HG02852 (cell line): ENCODE data around the gene EDARADD.
"Not testable (repeated sequence)": the region's sequence is repeated elsewhere in the genome, so short reads cannot be mapped to it uniquely, and the experiment has no call there.

Experiments
- ATAC-seq: cut with Tn5 transposase; IDR thresholded peaks from one replicate; pipeline ENCODE4 v1.9.1; 2021; ENCODE audit warnings: mild to moderate bottlenecking, moderate library complexity; ENCODE audit not compliant: unreplicated experiment

The EDARADD gene

DNA sequence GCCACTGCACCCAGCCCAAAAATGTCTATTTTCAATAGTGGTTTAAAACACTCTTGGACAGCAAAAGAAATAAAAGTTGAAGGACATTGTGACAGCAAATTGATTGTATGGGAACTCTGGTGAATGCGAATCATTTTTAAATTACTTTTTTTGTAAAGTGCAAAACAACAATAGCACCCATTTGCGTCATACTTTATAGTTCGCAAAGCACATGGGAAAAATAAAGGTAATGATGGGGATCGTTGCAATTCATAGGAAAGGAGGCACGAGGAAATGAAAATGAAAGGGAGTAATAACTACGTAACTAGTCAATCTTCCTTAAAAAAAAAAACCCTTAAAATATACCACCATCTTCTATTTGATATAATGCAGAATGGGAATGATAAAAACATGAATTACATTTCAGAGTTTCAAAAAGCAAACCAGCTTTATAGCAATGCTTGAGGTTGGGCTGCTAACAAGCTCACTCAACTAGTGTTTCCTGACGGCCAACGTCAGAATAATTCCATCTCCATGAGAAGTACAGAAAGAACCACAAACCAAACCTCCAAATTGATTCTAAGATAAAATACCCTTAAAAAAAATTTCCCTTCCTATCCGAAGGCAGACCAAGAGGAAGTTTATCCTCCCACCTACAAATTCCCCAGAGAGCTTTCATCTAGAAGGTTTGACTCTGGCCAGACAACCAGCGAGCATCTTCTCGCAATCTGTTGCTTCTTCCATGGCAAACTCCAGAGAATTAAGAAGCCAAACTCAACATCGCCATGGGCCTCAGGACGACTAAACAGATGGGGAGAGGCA is at the start of gene EDARADD:
EDARADD (plus strand) TSS at position 606 of the 801 bp plus-strand sequence; CDS start at position 765, 159 bp downstream.
- ATAC-seq = no peak

DNA sequence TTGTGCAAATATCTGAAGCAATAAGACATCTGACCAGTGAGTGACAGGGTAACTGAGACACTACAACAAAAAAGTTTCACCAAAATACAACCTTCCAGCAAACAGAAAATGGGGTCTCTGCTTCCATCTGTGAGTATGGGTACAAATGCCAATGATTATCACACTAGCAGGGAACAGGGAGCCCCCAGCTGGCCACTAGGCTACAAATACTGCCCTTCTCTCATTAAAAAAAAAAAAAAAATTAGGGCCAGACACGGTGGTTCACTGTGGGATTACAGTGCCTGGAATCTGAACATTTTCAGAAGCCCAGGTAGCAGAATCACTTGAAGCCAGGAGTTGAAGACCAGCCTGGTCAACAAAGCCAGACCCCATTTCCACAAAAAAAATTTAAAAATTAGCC is 48.4 kb upstream of the EDARADD start:
- no peak for ATAC-seq

DNA sequence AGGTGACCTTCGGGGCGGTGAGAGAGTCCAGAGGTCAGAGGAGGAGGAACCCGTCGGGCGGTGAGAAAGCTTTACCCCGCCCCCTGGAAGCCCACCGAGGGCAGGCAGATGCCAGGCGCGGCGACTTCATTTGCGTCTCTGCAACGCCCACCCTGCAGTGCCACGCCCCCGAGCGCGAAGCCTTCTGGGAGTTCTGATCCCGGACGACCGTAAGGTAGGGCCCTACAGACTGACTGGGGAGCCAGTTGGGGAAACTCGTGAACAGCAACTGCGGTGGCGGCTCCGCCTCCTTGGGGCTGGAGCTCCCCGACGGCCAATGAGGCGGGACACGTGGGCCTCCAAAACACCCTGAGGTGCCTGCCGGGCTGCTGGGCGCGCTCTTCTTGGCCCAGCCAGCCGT is 46.0 kb upstream of the EDARADD start:
- no peak for ATAC-seq

DNA sequence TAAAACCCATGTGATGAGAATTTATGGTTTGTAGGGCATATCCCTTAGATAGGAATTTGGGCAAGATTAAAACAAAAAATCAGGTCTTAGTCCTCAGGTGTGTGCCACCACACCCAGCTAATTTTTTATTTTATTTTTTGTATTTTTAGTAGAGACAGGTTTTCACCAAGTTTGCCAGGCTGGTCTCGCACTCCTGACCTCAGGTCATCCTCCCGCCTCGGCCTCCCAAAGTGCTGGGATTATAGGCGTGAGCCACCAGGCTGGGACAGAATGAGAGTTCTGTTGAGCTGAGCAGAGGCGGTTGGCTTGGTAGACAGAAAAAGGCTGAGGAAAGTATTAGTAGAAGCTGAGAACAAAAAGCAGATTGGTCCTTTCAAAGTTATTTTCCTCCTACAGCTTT is 43.8 kb upstream of the EDARADD start:
- no peak for ATAC-seq

DNA sequence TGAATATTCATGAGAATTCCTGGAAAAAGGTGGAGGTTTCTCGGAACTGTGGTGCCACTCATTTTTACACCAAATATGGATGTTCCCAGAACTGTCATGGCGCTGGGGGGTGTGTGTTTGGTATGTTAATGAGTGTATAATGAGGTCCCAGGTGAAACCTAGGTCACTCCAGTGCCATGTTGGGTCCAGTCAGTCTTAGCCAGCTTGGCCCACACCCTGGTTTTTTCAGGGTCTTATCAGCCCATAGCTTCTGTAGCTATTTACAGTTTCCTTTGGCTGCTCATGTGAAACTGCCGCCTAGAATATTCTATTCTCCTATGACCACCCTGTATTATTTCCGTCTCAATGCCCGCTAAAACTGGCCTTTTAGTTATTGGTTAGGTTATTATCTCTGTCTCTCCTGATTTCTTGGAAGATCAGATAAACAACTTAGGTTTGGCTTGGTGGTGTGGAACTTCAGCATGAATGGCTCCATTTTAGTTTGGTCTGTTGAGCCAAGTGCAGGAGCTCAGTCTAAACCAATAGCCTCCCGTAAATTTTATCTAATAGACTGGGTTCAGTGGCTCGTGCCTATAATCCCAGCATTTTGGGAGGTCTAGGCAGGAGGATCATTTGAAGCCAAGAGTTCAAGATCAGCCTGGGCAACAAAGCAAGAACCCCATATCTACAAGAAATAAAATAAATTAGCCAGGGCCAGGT is 42.1 kb upstream of the EDARADD start:
- no peak for ATAC-seq

DNA sequence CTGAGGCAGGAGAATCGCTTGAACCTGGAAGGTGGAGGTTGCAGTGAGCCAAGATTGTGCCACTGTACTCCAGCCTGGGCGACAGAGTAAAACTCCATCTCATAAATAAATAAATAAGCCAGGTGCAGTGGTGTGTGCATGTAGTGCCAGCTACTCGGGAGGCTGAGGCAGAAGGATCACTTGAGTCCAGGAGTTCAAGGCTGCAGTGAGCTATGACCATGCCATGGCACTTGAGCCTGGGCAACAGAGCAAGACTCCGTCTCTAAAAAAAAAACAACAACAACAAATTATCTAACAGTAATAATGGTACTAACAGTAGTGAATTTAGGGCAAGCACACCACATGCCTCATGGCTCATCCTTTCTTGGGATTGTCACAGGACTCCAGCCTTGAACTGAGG is 41.3 kb upstream of the EDARADD start:
- not testable (repeated sequence) for ATAC-seq

DNA sequence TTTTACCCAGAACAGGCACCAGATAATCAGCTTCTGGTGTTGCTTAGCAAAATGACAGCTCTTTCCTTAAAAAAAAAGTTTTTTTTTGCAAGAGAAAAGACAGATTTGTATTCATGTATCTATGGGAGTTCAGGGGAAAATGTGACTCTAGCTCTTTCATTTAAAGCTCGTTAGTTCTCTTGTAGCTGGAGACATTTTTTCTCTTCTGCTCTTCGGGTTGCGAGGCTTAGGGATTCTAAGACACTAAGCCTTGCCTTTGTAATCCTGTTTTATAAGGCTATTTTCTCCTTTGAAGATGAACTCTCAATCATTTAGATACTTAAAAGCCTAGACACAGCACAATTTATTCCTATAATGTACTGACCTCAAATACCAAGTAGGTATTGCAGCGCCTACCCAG is 40.3 kb upstream of the EDARADD start:
- no peak for ATAC-seq

DNA sequence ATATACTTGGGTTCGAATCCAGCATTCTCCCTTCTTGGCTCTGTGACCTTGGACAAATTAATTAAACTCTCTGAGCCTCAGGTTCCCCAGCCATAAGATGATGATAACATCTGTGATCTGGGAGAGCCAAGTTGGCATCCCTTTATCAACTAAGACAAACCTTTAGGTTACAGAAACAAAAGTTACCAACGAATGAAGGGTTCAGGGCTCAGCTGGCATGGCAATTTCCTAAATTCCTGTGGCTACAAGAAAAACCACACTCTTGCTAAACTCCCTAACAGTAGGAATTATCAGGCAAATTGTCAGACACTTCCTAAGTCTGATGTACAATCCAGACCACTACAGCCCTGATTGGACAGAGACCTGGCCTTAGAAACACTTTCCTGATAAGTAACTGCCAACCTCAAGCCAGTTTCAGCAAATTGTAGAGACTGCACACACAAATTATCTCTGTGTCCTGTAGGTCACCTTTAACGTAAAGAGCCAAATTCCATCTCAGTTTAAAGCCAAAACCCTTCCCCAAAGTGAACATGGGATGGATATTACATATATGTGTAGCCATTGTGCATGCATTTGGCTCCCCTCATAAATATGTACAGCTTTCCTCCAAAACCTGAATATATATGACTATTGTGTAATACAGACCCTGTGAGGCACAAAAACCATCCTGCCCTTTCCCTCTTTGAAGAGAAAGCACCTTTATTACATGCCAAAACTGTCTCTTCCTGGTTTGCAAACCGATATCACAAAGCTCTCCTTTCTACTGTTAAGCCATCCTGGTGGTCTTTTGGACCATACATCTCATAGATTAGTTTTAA is 39.5 kb upstream of the EDARADD start:
- no peak for ATAC-seq

DNA sequence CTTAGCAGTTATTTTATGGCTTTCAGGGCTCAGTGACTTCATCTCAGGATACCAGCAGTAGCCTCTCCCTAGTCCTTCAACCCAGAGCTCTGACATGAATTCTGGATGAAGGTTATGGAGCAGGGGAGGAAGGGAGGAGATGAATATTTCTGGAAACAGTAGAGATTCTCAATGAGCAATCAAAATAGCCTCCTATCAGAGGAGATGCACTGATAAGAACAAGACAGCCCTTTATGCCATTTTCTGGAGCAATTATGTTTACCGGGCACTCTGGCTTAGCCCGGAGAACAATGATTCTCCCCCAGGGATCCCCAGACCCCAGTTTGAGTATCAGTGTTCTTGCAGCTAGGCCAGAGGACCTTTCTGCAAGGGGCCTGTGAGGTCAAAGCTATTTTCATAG is 37.9 kb upstream of the EDARADD start:
- ATAC-seq = no peak

DNA sequence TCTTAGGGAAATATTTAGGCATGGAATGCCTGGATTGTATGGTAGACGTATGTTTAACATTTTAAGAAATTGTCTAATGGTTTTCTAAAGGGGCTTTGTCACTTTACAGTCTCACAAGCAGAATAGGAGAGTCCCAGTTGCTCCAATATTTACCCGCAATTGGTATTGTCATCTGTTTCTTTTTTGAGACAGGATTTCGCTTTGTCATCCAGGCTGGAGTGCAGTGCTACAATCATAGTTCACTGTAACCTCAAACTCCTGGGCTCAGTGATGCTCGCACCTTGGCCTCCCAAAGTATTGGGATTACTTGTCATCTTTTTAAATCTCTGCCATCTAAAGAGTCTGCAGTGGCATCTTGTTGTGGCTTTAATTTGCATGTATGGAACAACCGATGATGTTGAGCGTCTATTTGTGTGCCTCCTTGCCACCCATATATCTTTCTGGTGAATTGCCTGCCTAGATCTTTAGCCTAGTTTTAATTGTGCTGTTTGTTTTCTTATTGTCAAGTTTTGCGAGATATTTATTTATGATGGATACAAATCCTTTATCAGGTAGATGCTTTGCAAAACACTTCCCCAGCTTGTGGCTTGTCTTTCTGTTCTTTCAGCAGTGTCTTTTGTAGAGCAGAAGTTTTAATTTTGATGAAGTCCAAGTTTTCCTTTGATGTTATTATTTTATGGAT is 32.0 kb upstream of the EDARADD start:
- no peak for ATAC-seq

DNA sequence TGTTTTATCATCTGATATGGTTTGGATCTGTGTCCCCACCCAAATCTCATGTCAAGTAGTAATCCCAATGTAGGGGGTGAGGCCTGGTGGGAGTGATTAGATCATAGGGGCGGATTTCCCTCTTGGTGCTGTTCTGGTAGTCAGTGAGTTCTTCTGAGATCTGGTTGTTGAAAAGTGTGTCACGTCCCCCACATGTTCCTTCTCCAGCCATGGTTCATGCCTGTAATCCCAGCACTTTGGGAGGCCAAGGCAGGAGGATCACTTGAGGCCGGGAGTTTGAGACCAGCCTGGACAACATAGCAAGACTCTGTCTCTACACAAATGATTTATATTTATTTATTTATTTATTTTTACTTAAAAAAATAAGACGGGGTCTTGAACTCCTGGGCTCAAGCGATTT is 30.8 kb upstream of the EDARADD start:
- ATAC-seq = no peak

DNA sequence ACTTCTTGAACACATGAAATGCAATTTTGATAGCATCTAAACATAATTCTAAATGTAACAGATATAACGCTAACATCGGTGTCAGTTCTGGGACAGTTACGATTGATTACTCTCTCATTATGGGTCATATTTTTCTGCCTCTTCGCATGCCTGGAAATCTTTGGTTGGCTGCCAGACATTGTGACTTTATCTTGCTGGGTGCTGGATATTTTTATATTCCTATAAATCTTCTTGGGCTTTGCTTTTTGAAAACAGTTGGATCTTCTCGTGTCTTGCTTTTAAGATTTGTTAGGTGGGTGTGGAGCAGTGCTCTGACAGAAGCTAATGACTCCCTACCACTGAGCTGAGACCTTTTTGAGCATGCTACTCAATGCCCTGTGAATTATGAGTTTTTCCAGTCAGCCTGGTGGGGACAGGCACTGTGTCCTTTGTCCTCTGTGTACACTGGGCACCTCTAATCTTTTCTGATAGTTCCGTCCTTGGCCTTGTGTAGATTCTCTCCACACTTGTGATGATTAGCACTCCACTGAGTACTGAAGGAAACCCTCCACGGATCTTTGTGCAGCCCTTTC is 28.0 kb upstream of the EDARADD start:
- no peak for ATAC-seq

DNA sequence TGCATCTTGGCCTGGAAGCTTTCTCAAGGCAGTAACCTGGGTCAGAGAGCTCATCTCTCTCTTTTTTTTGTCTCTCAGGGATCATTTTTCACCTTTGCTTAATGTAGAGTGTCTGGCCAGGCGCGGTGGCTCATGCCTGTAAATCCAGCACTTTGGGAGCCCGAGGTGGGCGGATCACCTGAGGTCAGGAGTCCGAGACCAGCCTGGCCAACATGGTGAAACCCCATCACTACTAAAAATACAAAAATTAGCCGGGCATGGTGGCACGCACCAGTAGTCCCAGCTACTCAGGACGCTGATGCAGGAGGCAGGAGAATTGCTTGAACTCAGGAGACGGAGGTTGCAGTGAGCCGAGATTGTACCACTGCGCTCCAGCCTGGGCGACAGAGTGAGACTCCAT is 27.4 kb upstream of the EDARADD start:
- not testable (repeated sequence) for ATAC-seq

DNA sequence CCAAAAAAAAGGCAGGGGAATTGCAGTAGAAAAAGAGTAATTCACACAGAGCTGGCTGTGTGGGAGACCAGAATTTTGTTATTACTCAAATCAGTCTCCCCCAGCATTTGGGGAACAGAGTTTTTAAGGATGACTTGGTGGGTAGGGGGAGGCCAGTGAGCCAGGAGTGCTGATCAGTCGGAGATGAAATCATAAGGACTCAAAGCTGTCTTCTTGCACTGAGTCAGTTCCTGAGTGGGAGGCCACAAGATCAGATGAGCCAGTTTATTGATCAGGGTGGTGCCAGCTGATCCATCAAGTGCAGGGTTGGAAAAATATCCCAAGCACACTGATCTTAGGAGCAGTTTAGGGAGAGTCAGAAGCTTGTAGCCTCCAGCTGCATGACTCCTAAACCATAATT is 23.7 kb upstream of the EDARADD start:
- no peak for ATAC-seq

DNA sequence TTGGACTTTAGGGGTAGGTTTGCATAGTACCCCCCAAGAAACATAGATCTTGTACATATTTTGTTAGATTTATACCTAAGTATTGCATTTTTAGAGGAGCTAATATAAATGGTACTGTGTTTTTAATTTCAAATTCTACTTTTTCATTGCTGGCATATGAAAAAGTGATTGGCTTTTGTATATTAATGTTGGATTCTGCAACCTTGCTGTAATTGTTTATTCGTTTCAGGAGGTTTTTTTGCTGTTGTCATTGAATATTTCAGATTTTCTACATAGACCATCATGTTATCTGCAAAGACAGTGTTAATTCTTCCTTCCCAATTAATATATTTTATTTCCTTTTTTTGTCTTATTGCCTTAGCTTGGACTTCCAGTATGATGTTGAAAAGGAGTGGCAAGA is 23.0 kb upstream of the EDARADD start:
- no peak for ATAC-seq

DNA sequence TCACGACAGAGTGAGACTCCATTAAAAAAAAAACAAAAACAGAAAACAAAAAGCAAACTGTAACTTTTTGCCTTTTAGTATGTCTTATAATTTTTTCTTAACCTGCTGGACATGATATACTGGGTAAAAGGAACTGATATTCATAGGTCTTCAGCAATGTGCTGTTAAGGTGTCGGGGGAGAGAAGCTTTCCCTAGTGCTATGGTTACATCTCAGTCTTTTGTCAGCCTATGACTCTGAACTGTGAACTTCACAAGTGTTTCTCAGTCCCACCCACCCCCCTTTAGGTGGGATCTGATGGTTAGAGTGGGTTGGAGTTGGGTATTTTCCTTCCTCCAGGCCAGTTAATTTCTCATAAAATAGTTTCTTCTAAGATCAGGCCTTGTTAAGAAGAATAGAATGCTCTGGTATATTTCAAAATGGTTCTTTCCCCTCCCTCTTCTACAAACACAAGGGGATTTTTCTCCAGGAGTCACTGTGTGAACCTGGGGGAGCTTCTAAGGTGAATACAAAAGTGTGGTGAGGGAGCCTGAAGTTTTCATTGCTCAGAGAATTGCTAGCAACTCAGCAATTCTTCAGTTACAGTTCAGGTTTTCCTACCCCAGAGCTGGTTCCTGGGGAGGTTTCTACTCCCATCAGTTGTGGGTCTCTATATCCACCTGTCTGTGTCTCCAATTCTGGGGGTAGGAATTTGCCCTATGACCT is 16.1 kb upstream of the EDARADD start:
- peak; percentile 51 for ATAC-seq

DNA sequence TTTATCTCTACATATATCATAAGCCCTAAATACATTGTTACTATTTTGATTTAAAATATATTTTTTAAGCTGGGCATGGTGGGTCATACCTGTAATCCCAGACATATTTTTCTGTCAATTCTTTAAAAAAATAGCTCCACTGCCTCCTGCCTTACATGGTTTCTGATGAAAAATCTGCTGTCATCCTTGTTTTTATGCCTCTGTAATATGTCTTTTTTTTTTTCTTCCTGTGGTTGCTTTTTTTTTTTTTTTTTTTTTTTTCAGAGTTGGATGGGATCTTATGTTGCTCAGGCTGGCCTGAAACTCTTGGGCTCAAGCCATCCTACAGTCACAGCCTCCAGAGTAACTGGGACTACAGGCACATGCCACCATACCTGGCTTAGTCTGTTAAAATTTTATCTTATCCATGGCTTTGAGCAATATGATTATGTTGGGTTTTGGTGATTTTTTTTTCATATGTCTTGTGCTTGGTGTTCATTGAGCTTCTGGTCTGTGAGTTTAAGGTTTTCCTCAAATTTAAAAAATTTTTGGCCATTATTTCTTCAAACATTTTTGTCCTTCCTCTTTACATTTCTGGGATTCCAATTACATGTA is 12.4 kb upstream of the EDARADD start:
- ATAC-seq = no peak

DNA sequence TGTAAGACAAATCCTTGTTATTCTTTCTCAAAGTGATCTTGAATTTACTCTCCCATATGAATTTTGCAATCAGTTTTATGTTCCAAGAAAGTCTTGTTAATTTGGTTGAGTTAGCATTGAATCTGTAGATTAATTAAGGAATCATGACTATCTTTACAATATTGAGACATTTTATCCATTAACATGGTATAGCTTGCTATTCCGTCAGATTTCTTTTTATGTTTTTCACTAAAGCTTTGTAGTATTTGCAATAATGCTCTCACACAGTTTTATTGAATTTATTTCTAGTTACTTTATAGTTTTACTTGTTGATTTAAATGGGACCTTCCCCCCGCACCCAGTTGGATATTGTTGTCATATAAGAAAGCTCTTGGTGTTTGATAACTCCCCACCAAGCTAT is 5.8 kb upstream of the EDARADD start:
- ATAC-seq = no peak

DNA sequence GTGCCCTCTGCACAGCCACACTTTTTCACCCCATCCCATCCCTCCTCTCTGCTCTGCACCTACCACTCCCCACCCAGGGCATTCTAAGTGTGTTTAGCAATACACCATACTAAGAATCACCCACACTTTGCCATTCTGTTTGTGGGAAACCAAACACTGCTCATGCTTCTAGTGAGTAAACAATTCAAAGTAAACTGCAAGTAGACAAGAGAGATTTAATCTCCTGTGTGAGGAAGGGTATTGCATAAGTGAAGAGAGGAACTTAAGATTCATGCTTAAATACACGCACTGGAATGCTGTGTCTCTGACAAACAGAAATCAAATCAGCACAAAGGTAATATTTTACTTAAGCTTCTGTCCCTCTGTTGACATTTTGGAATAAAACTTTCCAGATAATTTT is 4.8 kb upstream of the EDARADD start:
- no peak for ATAC-seq

DNA sequence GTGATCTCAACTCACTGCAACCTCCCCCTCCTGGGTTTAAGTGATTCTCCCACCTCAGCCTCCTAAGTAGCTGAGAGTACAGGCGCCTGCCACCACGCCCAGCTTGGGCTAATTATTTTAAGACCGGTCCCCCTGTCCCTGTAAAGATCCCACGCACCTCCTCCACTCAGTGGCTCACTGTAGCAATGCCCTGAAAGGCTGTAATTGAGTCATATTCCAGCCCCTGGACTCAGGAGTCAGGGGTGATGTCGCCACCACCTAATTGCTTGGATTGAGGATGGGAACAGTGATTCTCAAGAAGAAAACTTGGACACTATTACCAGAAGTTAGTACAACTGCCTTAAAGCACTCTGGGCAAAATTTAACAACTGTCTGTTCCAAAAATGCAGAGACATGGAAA is 3.1 kb upstream of the EDARADD start:
- ATAC-seq = no peak
